Amniotic stem cell (primary cell): ENCODE measurements around the gene SLC9C1.

Source experiments
- DNase-seq: peaks from one replicate; lab custom pipeline; 2025; lab: John Stamatoyannopoulos, UW

Gene SLC9C1

DNA sequence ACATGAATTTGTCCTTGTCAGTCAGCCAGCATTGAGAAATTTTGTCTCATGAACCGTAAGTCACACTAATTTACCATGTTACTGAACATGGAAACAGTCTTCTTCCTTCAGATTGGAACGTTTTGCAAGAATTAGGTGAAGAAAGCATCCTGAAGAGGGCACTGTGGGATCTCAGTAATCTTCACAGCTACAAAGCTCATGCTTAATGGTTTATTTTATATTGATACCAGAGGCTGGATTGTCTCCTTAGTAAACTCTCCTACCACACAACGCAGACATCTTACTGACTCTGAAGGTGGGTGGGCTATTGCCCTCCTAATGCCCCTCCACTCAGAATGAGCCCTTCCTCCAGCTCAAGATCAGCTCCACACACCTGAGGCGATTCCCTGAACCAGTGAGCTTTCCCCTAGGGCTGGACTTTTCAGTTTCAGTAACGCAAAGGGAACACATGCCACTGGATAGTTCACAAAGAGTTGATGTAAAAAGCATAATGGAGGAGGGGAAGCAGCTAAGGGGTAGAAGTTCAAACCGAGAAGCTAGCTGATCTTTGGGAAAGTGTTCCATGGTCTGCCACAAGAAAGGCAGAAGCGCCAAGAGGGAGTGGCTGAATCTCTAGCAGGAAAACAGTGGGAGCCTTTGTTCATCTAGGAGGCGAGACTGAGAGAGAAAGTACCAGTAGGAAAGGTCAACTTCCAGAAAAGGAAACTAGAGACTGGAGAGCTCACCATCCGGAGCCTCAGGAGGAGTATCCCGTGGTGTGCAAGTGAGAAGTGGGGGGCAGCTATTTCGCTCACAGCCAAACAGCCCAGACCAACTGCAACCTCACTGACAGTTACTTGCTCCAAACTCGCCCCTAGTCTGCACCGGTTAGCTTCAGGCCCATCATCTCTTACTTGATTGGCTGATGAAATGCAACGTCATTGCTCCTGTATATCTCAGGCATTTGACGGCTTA is at the start of gene SLC9C1:
TSS of gene SLC9C1 (minus strand) at position 849 of the 954 bp plus-strand sequence. CDS start 7,425 bp downstream, outside the sequence.
- peak; percentile 26 for DNase-seq

DNA sequence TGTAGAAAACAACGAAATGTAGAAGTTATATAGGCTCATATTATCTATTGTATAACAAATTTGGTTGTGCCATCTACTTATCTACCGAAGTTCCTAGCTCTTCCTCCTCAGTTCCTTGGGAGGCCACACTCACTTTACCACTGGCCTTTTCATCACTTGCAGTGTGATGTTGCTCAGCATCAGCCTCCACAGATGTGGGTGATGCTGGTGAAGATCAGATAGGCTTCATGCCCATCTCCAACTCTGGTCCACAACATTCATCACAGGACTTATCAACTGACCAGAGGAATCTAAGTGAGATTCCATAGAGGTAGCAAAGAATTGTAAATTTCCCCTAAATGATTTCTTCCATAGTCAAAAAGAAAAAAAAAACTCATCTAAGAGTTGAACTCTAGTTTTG is 47.4 kb upstream of the SLC9C1 start:
- no peak for DNase-seq

DNA sequence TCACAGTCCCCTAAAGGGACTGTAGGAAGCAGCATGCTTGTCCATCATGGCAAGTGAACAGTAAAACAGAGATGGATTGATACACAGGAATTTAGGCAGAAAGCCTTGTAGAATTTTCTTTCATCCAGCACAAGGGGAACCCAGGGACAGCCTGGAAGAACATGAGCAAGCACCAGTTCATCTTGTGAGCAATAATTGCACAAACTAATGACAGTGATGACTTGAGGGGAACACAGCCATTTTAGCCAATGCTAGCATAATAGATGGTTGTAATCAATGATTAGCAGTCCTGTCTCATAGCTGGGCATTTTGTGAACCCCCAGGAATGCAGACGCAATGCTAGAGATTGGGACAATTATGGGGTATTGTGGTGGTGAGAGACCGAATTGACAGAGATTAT is 45.6 kb upstream of the SLC9C1 start:
- DNase-seq = no peak

DNA sequence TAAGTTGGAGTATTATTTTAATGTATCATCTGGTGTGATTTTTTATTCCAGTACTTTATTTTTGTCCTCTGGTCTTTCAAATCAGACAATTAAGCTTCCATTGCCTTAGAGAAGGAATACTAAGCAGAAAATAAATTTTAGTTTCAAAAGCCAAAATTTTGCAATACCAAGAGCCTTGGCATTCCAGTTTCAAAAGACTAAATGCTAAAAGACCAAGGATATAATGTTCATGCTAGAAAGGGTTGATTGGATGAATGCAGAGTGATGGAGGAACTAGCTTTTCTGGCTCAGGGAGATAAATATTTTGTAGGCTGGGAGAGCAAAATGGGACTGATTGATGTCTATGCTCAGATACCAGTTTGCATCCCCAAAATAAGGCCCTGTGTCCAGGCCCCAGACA is 45.1 kb upstream of the SLC9C1 start:
- DNase-seq = no peak

DNA sequence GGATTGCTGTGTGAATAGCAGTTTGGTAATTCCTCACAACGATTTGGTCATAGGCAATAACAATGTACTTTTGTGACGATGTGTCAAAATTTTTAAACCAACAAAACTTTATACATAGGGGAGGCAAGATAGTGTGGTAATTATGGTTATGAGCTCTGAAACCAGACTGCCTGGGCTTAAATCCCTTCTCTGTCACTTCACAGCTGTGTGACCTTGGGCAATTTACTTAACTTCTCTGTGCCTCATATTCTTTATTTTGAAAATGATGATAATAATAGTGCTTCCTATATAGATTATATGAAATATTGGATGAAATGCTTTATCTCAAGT is 44.7 kb upstream of the SLC9C1 start:
- no peak for DNase-seq

DNA sequence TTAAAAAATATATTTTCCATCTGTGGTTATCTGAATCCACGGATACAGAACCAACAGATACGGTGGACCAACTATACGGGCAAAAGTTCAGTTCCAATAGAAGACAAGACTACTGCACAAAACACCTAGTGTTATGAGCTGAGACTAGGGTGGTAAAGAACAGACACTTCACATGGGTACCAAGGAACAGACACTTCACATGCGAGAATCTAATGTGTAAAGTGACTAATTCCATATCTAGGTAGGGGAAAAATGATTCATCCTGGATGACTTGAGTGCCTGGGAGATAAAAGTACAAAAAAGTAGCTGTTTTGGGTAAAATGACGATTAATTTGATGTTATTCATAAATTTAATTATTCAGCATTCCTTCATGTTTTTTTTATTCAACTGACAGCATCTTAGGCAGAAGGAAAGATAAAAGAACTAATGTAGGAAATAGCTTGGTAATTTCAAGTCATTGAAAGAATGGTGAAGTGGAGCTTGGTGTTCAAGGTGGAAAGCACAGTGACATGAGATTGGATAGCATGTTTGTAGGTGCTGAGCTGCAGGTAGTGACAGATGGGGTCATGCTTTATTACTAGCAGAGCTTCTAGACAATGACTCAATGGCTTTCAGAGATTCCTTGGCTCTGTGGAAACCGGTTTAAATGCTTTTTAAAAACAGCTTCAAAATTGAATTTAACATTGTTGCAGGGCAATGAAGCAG is 44.2 kb upstream of the SLC9C1 start:
- DNase-seq = no peak

DNA sequence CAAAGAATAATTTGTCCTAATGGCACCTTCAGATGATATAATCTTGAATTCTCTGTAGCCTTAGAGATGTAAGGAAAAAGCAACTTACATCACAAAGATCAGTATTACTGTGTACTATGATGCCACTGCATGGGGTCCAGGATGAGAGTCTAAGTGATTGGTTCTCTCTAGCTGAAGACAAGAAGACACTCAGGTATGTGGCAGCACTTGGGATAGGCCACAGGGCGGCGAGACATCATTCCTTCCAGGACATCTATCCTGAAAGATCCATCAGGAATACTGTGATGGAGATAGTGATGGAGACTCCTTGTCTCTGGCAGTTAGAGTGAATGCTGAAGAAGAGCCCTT is 41.4 kb upstream of the SLC9C1 start:
- DNase-seq = no peak

DNA sequence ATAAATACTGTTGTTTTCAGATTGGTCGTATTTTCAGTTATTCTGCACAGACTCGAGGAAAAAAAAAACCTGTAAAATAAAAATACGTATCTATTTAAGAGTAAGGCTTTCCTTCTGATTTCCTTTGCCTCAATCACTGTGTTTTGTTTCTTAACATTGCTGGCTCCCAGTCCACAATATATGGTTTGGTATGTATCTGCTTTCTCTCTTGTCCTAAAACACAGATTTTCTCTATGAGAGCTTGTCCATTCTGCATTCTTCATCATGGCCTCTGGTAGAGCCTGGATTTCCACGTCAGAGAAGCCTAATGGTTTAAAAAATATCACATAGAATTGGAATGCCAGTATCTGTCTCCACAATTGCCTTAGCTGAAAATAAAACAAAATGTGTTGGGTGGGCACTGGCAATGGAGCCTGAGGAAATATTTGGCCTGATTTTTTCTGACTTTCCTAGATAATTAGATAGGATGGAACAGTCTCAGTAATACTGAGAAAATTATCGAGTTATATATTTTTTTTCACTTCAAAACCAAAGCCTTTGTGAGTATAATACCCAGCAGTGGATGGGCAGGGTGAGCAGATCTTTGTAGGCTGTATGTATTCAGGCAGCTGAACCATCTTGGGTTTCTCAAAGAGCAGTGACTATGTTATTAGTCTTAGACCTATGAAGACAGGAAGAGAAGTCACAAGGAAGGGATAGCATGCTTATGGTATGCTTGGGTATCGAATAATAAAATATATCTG is 40.8 kb upstream of the SLC9C1 start:
- DNase-seq = no peak

DNA sequence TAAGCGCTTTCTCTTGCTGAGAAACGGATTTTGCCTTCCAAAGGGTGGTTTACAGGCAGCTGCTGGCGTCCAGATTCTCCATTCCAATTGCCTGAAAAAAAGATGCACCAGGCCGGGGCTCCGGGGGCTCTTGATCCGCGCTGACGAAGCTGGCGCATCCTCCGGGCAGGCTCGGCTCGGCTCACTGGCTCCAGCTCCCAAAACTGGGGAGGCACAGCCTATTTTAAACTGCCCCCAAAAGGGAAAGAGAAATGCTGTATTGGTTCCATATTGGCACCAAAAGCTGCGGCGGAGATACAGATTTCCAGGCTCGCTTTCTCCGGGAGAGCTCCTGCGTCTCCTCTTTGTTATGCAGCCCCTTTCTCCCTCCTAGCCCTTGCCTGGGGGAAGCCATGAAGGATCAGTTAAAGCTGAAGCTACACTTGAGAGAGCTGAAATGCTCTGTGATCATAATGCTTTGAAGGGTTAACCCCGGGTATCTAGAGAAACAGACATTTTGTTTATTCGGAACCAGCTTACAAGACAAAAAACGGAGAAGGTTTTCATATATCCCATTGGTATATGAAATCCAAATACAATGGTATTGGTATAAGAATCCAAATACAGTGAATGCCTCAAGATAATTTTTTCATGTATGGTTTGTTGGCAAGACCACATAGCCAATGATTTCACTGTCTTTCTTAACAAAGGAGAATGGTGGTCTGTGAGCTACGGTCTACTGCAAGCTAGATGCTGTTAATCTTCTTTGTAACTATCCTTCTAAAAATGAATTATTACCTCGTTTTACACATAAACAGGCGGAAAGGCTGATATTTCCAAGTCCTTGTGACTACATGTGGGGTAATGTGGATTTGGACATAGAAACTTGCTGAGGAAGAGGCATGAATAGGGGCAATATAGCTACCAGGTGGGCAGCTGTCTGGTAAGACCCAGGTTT is 39.6 kb upstream of the SLC9C1 start:
- no peak for DNase-seq

DNA sequence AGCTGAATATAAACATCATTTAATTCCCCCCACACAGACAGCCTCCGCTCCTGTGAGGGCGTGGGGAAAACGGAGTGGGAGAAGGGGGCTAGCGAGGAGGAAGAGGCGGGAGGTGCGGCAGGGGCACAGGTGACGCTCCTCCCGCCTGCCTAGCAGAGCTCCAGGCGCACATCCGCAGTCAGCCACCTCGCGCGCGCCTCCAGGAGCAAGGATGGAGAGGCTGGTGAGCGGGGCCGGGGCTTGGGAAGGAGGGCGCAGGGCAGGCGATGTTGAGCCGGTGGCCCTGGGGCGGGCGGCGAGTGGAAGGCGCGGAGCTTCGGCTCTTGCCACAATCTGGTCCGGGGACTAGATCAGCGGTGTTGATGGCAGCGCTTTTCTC is 39.0 kb upstream of the SLC9C1 start, which contains the start of gene CD200:
TSS of gene CD200 (plus strand) at position 155 of the 379 bp plus-strand sequence. CDS start at position 212, 57 bp downstream.
- no peak for DNase-seq

DNA sequence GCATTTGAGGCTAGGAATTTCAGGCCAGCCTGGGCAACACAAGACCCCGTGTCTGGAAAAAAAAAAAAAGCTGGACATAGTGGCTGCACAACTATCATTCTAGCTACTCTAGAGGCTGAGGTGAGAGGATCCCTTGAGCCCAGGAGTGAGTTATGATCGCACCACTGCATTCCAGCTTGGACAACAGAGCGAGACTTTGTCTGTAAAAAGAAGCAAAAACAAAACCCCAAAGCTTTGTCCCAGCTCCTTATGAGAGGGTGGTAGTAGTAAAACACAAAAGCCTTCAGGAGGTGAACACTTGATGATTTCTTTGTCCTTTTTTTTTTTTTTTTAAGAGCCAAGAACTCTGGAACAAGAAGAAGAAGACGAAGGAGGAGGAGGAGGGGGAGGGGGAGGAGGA is 37.8 kb upstream of the SLC9C1 start:
- no peak for DNase-seq

DNA sequence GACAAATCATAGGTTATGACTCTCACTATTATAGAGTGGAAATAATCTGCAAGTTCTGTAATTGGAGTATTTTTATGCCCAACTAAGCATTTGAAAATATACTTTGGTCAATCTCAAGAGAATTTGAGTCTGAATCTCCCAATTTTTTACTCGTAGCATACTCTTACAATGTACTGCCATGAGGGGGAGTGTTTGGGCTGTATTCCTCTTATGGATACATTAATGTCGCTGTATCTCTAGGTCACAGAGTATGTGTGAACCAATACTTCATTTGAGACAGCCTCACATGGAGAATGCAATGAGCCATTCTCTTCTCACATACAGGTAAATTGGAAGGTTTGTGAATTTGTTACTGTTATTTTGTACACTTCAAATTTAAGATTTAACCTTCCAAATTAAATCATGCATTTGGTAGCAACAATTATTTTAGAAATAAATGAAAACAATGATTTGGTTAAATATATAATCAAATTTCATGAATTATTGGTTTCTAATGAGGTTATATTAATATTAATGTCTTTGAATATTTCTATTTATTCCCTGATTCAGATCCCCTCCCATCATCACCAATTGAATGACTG is 33.4 kb upstream of the SLC9C1 start:
- peak; percentile 56 for DNase-seq

DNA sequence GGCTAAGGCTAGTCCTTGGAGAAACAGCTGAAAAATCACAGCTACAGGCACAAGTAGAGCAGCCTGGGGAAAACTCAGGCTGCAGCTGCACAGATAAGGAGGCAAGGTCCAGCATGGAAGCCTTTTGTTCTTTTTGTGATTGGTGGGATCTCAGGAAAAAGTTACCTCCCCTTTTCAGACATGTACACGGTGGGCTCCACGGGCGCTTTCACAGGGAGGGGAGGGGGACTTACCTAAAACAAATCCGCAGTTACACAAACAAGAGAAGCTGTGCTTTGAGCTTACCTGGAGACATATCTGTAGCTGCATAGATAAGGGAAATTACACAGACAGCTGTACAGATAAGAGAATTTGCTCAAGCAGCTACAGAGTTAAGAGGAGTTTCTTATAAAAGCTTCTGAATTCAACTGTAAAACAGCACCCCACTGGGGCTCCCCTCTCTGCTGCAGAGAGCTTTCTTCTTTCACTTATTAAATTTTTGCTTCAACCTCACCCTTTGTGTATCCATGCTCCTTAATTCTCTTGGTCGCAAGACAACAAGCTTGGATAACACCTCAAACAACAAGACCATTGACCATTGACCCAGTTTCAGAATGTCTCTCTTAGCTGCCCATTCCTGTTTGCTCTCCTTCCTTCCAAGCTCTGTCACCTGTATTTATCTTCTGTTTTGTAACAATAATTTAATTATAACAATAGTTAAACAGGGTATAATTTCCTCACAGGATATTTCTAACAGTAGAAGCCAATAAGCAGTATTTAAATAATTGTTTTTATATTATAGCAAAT is 28.0 kb upstream of the SLC9C1 start:
- DNase-seq = no peak

DNA sequence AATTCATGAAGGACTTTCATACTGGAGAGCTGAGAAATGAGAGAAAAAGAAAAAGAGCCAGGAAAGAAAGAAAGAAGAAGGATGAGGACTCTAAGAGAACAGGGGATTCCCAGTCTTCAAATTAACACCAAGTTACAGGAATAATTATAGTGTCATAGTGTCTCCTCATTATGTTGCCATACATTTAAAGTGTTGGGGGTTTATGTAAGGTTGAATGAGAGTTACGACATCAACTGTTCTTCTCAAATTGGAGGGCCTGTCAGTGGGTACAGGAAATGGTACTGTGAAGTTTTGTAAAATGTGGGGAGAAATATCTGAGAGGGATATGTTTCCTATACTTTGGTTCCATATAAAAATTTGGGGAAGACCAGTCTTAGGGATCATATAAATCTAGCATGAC is 26.7 kb upstream of the SLC9C1 start:
- DNase-seq = no peak

DNA sequence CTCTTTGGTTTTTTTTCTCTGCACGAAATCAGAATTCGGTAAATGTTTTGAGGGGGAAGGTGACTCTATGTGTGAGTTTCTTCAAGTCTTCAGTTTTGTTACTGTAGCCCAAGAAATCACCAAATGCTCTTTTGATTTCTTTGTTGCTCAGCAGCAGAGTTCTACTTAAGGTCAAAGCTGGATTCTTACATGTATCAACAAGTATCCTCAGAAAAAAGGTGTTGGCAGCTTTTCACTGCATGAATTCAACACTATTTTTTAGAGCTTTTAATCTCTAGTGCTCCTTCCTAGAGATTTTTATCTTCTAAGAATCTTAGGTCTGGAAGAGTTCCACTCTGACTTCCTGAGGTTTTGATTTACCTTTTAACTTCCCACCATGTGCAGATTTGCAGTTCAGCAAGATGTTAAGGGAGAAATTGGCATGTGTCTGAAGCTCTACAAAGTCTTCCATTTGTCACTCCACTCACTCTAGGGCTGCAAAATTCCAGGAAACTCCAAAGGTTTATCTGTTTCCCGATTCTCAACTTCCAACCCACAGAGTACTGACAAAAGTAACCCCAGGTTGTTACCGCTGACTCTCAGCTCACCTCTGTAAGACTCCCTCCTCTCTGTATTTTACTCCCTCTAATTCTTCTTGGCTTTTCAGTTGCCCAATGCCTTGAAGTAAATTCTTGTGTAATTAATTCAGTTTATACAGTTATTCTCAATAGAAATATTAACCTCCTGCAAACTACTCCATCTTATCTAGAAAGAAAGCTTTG is 25.7 kb upstream of the SLC9C1 start:
- DNase-seq = no peak

DNA sequence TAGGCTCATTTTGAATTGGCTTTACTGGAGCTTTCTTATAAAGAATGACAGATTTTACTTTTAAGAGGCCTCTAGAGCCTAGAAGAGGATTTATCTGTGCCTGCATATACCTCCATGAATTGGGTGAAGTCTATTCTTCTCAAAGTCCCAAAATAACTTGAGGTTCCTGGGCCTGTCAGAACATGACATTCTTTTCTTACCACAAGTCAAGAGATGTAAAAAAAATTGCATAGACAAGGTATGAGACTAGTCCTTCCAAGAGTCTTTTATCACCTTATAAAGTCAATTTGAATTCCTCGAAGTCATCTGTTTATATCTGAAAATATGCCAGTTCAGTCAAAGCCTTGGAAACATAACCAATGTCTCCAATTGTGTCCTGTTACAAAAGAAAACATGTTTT is 21.8 kb upstream of the SLC9C1 start:
- no peak for DNase-seq

DNA sequence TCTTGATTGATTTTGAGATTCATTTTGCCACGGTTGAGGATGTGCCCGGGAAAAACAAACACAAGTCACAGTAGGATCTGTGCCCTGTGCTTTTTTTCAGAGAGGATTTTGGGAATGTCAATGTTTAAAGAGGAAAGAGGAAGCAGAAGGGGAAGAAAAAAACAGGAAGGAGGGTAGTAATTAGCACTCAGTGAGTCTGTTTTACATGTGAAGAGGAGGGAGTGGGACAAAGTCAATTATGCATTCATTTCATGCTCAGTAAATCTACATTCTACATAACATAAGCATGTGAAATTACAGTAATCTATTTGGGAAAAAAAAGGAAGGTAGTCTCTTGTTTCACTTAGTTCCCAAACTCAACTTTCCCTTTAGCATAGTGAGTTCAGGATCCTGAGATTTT is 20.6 kb upstream of the SLC9C1 start:
- no peak for DNase-seq

DNA sequence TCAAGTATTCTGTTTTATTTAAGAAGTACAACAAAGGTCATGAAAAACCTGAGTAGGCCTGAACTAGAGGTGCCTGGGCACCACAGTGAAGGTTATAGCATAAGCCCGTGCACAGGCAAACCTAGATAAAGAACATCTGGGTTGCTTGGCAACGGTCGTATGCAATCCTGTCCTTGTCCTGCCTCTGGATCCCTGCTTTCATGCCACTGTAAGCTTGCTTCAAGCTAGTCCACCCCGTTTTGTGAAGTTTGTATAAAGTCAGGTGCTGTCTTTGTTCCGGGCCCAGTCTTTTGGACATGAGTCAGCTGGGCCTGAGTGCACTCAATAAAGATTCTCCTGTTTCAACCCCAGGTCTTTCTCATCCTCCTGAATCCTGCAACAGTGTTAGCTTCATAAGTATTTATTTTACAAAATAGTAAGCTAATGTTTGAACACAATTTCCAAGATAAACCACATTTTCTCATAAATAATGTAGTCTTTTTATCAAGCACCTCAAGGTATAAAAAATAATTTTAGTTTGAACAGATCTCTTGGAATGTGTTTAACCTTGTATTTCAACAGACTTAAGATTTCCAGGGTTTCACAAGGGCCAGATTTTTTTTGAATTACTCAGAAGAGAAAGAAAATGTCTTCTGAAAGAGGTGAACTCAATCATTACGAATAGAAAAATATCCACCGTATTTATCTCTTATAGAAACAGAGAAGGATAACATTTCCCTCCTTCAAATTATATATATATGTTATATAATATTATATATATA is 14.3 kb upstream of the SLC9C1 start:
- DNase-seq = no peak

DNA sequence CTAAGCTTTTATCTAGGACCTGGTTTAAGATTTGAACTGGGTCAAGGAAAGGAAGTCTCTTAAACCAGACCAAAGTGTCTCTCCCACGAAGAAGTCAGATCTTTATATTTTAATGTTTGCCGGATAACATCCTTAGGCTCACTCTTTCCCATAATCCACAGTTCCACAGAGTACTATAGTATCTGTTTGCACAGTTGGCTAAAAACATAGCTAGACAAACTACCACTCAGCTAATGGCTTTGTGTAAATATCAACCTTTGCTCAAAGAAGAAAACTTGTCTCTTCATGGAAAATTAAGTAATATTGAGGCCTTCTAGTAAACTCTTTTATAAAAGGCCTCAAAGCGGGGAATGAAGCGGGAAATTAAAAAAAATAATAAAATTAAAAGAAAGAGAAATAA is 13.5 kb upstream of the SLC9C1 start:
- DNase-seq = no peak
